Endothelial cell of umbilical vein (primary cell): ENCODE results near the gene STRA6. TPM values are rescaled to one million over a fixed set of nuclear protein-coding genes. Genes with fewer than 3 reads are reported as not detected.

Experiments used
- BruUV-seq: library from RNA; stranded (reverse); fragments of 400-500 nt; replicated peaks from 2 replicates; lab custom pipeline; 2021; lab: Mats Ljungman, UMichigan
- CTCF ChIA-PET: fragments of 300-600, 350-600 bp; sonication (Branson Sonifier 250); formaldehyde crosslinking; loops from one replicate; lab custom pipeline; 2021; ENCODE audit warnings: antibody characterized with exemption, inconsistent platforms; lab: Charles Lee
- POLR2A ChIA-PET: fragments of 300-600, 350-600 bp; sonication (Branson Sonifier 250); formaldehyde crosslinking; loops from one replicate; lab custom pipeline; 2021; ENCODE audit warnings: antibody characterized with exemption, inconsistent platforms; lab: Charles Lee
- DNase-seq: peaks from one replicate; pipeline ENCODE4 v3.0.0-alpha.2; 2011; ENCODE audit warnings: low read depth, low spot score
- FAIRE-seq: peaks from 2 replicates; lab custom pipeline; 2011; peaks lifted over from hg19 to GRCh38; lab: Jason Lieb, UNC
- H2AFZ ChIP-seq: 2 replicates; pipeline ENCODE4 v1.6.0; 2012; ENCODE audit warnings: low read depth, low read length, control low read depth, inconsistent platforms
- H3K27ac ChIP-seq: 2 replicates; pipeline ENCODE4 v1.5.1; 2011; ENCODE audit warnings: low read depth, mild to moderate bottlenecking, control low read depth, low read length, moderate library complexity; ENCODE audit not compliant: insufficient read depth
- H3K27me3 ChIP-seq, 2 experiments: 2 replicates each; pipeline versions ENCODE4 v1.6.0 to v1.6.1; 2011; ENCODE audit warnings: low read length in 2 of 2, mixed read lengths in 1 of 2; ENCODE audit not compliant: control insufficient read depth in 2 of 2, insufficient read depth in 2 of 2
- H3K36me3 ChIP-seq, 2 experiments: 2 replicates in 1 of 2; 3 replicates in 1 of 2; pipeline ENCODE4 v1.5.1; 2011; ENCODE audit warnings: low read length in 2 of 2, mild to moderate bottlenecking in 1 of 2, moderate library complexity in 1 of 2; ENCODE audit not compliant: control insufficient read depth in 2 of 2, insufficient read depth in 2 of 2; ENCODE audit errors: extremely low read depth in 1 of 2
- H3K4me1 ChIP-seq: 3 replicates; pipeline ENCODE4 v1.5.1; 2011; ENCODE audit warnings: mild to moderate bottlenecking, low read length; ENCODE audit not compliant: control insufficient read depth, insufficient read depth; ENCODE audit errors: extremely low read depth
- H3K4me2 ChIP-seq: 2 replicates; pipeline ENCODE4 v1.6.1; 2011; ENCODE audit warnings: low read length, control low read depth, mixed read lengths; ENCODE audit not compliant: insufficient read depth
- H3K4me3 ChIP-seq, 3 experiments: fragments of 200-600 bp in 1 of 3; sonication (generic), shearing (Covaris generic) in 1 of 3; replicated peaks in 1 of 3; 2 replicates each; pipeline ENCODE4 v1.5.1; 2011 to 2016; ENCODE audit warnings: control low read depth in 3 of 3, low read length in 3 of 3, mild to moderate bottlenecking in 2 of 3, inconsistent platforms in 1 of 3, low read depth in 1 of 3, moderate library complexity in 1 of 3; ENCODE audit not compliant: insufficient read depth in 1 of 3
- H3K79me2 ChIP-seq: 2 replicates; pipeline ENCODE4 v1.6.0; 2012; ENCODE audit warnings: low read length, inconsistent platforms; ENCODE audit not compliant: control insufficient read depth, insufficient read depth
- H3K9ac ChIP-seq: replicated peaks from 2 replicates; pipeline ENCODE3; 2011; ENCODE audit warnings: low read length, control low read depth; ENCODE audit not compliant: insufficient read depth; ENCODE audit errors: extremely low read depth
- H3K9me1 ChIP-seq: replicated peaks from 3 replicates; pipeline ENCODE4 v1.6.0; 2011; ENCODE audit warnings: mild to moderate bottlenecking, low read length; ENCODE audit not compliant: control insufficient read depth, insufficient read depth; ENCODE audit errors: extremely low read depth
- H3K9me3 ChIP-seq: replicated peaks from 2 replicates; pipeline ENCODE4 v1.5.1; 2012; ENCODE audit warnings: low read length, inconsistent platforms; ENCODE audit not compliant: control insufficient read depth, insufficient read depth
- H4K20me1 ChIP-seq: replicated peaks from 2 replicates; pipeline ENCODE3; 2011; ENCODE audit warnings: mild to moderate bottlenecking, low read length; ENCODE audit not compliant: control insufficient read depth, insufficient read depth; ENCODE audit errors: extremely low read depth
- EZH2 ChIP-seq: IDR thresholded peaks from 2 replicates; pipeline ENCODE4 v1.6.1; 2012; ENCODE audit warnings: borderline replicate concordance, low read depth, mild to moderate bottlenecking, moderate library complexity, low read length, inconsistent platforms; ENCODE audit not compliant: severe bottlenecking
- FOS ChIP-seq: IDR thresholded peaks from 2 replicates; pipeline ENCODE4 v1.6.1; 2011; ENCODE audit warnings: mild to moderate bottlenecking, low read length, moderate library complexity, borderline replicate concordance; ENCODE audit not compliant: insufficient read depth
- GATA2 ChIP-seq: IDR thresholded peaks from 2 replicates; pipeline ENCODE4 v1.7.0; 2011; ENCODE audit warnings: low read depth, mild to moderate bottlenecking, moderate library complexity, mixed read lengths, low read length; ENCODE audit not compliant: insufficient read length, insufficient read depth
- JUN ChIP-seq: IDR thresholded peaks from 2 replicates; pipeline ENCODE4 v1.6.1; 2011; ENCODE audit warnings: borderline replicate concordance, low read depth; ENCODE audit not compliant: insufficient read length, insufficient read depth
- MYC ChIP-seq: IDR thresholded peaks from one replicate; pipeline ENCODE4 v1.6.1; 2011; ENCODE audit warnings: mild to moderate bottlenecking, low read depth, low read length
- POLR2A ChIP-seq: IDR thresholded peaks from 2 replicates; pipeline ENCODE4 v1.6.1; 2012; ENCODE audit warnings: low read depth, mild to moderate bottlenecking, control low read depth, low read length
- POLR2AphosphoS5 ChIP-seq: IDR thresholded peaks from 2 replicates; pipeline ENCODE4 v1.6.1; 2012; ENCODE audit warnings: low read depth, mild to moderate bottlenecking, control low read depth, low read length, moderate library complexity; ENCODE audit not compliant: insufficient read depth
- dilution Hi-C: fragments of 300-500 bp; cut with MboI; formaldehyde crosslinking; loops from one replicate; pipeline ENCODE4 v1.15.0; 2019; ENCODE audit warnings: low sequenced_read_pairs; ENCODE audit not compliant: extremely low pct_ligation_motif_present
- intact Hi-C: fragments of 100-400 bp; cut with micrococcal nuclease; formaldehyde crosslinking; loops from one replicate; pipeline ENCODE4 v1.10.0; 2022
- polyA plus RNA-seq, 4 experiments: library from polyadenylated mRNA; depleted of rRNA in 3 of 4; stranded (reverse) in 3 of 4; unstranded in 1 of 4; fragments of >200 nt; gene quantifications; 2 replicates each; pipeline versions ENCODE4 v1.2.1 to v1.2.3, GENCODE V29; 2011 to 2012; ENCODE audit warnings: missing spikeins in 1 of 4
- total RNA-seq: library from RNA; stranded (reverse); gene quantifications from 2 replicates; pipeline ENCODE4 v1.2.3, GENCODE V29; 2021
- TF ChIP-seq, protein P1 (sequence below), 2 donors: IDR thresholded peaks; 1 replicate in 1 of 2; 2 replicates in 1 of 2; pipeline ENCODE4 v1.5.1; 2011; ENCODE audit warnings: low read length in 2 of 2, mild to moderate bottlenecking in 2 of 2, moderate library complexity in 2 of 2, control low read depth in 1 of 2, inconsistent platforms in 1 of 2, low read depth in 1 of 2; ENCODE audit not compliant: insufficient read depth in 1 of 2; ENCODE audit errors: extremely low read depth in 1 of 2
- TF ChIP-seq, protein P2 (sequence below): IDR thresholded peaks from 2 replicates; pipeline ENCODE4 v1.6.1; 2011; ENCODE audit not compliant: insufficient read depth, insufficient read length

Gene STRA6
- total and polyA plus RNA-seq, 2 donors (not counting 3 experiments of a cell fraction or from before 2014, with no cell fraction given) = not detected

DNA sequence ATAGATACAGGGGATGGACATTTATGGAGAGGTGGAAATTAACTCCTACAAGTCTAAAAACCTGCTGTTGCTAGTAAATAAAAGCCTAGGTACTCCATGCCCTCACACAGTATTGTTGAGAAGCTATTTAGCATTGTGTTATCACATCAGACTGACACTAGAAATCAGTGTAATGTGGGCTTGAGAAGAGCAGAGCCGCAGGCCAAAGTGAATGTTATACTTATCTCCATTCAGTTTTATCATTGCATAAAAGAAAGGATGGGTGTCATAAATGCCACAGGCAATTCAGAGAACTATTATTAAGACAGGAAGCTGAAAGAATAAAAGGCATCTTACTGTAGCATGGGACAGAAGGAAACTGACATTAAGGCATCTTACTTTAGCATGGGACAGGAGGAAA, 42.8 kb downstream of the STRA6 start:
- Histone ChIP-seq H3K9me3 (no peaks in the 10 kb centered on the region), H3K9ac (no peak overlapping the region), H3K4me3 (no peak overlapping the region), H3K27ac (no peak overlapping the region), H4K20me1 (no peaks in the 10 kb centered on the region), H3K9me1 (no peaks in the 10 kb centered on the region), H2AFZ (no peak overlapping the region), H3K4me1 (no peaks in the 10 kb centered on the region), H3K36me3 (no peaks in the 10 kb centered on the region), H3K4me2 (no peak overlapping the region), H3K27me3 (peaks cover 11 to 22% of the 10 kb centered on the region in 2 experiments), H3K79me2 (no peaks in the 10 kb centered on the region)
- intact Hi-C loops = no loop called here
- FAIRE-seq = no peak
- dilution Hi-C loops = no loop called here
- BruUV-seq = no TSS peak
- ChIA-PET POLR2A (no interaction called here), CTCF (interaction anchor here (0.6 to 0.9 kb wide), 3 partner anchors 10 to 161 kb away, joined by 3 read pairs; no protein-coding TSS in a partner anchor)
- no peak for DNase-seq
- TF ChIP-seq MYC = no peak
- no peak for TF ChIP-seq POLR2AphosphoS5
- no peak for TF ChIP-seq POLR2A
- TF ChIP-seq JUN = no peak
- TF ChIP-seq GATA2 = no peak

DNA sequence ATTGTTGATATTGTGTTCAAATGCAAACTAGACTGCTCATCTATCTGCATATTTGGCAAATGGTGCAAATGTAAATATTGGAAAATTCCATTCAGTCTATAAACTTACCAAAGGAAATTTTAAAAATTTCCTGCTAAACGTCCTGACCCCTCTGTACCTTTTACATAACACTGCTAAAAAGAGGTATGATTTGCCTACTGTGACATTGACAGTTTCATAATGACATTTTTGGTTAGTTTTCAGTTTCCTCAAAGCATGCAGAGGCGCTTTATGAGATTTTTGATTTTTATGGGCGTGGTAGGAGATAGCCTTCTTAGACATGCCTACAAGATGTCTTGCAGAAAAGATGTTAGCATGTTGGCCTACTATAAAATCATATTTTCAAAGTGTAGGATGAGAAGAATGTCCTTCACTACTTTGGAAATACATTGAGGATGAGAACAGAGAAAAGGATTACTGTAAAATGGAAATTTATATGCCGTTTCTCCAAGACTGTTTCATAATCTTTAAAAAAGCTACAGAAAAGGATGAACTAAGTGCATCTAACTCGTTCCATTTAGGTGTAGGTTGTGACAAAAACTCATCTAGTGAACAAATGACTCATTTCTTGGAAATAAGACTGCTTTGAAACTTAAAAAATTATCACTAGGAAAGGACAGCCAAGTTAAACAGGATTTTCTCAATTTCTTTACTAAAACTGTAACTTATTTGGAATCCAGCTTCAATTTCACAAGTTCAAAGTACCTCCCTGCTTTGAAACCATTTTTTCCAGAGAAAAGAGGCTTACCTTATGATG, 43.5 kb downstream of the STRA6 start:
- no peak overlapping the region for H2AFZ ChIP-seq
- H3K79me2 ChIP-seq = no peaks in the 10 kb centered on the region
- BruUV-seq = no TSS peak
- H3K9me1 ChIP-seq = no peaks in the 10 kb centered on the region
- peaks cover 11 to 22% of the 10 kb centered on the region in 2 experiments for H3K27me3 ChIP-seq
- no peak for DNase-seq
- H3K9ac ChIP-seq = no peak overlapping the region
- no peaks in the 10 kb centered on the region for H3K4me1 ChIP-seq
- intact Hi-C loops (no loop called here), dilution Hi-C loops (no loop called here)
- no peak for FAIRE-seq
- POLR2A ChIA-PET = no interaction called here
- H4K20me1 ChIP-seq = no peaks in the 10 kb centered on the region
- no peaks in the 10 kb centered on the region for H3K36me3 ChIP-seq
- H3K9me3 ChIP-seq = no peaks in the 10 kb centered on the region
- H3K27ac ChIP-seq = no peak overlapping the region
- no peak overlapping the region for H3K4me2 ChIP-seq
- H3K4me3 ChIP-seq = no peak overlapping the region
- TF ChIP-seq MYC (no peak), JUN (no peak), POLR2A (no peak), FOS (no peak), EZH2 (no peak)
- TF ChIP-seq, protein P1, sequence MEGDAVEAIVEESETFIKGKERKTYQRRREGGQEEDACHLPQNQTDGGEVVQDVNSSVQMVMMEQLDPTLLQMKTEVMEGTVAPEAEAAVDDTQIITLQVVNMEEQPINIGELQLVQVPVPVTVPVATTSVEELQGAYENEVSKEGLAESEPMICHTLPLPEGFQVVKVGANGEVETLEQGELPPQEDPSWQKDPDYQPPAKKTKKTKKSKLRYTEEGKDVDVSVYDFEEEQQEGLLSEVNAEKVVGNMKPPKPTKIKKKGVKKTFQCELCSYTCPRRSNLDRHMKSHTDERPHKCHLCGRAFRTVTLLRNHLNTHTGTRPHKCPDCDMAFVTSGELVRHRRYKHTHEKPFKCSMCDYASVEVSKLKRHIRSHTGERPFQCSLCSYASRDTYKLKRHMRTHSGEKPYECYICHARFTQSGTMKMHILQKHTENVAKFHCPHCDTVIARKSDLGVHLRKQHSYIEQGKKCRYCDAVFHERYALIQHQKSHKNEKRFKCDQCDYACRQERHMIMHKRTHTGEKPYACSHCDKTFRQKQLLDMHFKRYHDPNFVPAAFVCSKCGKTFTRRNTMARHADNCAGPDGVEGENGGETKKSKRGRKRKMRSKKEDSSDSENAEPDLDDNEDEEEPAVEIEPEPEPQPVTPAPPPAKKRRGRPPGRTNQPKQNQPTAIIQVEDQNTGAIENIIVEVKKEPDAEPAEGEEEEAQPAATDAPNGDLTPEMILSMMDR (IDR thresholded peaks at IDR 0.05; ENCODE audit: extremely low read depth in 1 of 2, insufficient read depth in 1 of 2, low read depth in 1 of 2, low read length in 2 of 2) = no peak
- TF ChIP-seq, protein P2, sequence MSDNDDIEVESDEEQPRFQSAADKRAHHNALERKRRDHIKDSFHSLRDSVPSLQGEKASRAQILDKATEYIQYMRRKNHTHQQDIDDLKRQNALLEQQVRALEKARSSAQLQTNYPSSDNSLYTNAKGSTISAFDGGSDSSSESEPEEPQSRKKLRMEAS = no peak
- CTCF ChIA-PET = interaction anchor here (0.8 to 2.0 kb wide), 3 partner anchors 9 to 81 kb away, joined by 3 to 4 read pairs (median 3); no protein-coding TSS in a partner anchor
